GOT3 (cell line): Measurements from ENCODE around the gene HTATSF1.

Experiments used
- DNase-seq: peaks from one replicate; lab custom pipeline; 2025; ENCODE audit warnings: mixed read lengths; lab: John Stamatoyannopoulos, UW

The HTATSF1 gene, protein sequence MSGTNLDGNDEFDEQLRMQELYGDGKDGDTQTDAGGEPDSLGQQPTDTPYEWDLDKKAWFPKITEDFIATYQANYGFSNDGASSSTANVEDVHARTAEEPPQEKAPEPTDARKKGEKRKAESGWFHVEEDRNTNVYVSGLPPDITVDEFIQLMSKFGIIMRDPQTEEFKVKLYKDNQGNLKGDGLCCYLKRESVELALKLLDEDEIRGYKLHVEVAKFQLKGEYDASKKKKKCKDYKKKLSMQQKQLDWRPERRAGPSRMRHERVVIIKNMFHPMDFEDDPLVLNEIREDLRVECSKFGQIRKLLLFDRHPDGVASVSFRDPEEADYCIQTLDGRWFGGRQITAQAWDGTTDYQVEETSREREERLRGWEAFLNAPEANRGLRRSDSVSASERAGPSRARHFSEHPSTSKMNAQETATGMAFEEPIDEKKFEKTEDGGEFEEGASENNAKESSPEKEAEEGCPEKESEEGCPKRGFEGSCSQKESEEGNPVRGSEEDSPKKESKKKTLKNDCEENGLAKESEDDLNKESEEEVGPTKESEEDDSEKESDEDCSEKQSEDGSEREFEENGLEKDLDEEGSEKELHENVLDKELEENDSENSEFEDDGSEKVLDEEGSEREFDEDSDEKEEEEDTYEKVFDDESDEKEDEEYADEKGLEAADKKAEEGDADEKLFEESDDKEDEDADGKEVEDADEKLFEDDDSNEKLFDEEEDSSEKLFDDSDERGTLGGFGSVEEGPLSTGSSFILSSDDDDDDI

DNA sequence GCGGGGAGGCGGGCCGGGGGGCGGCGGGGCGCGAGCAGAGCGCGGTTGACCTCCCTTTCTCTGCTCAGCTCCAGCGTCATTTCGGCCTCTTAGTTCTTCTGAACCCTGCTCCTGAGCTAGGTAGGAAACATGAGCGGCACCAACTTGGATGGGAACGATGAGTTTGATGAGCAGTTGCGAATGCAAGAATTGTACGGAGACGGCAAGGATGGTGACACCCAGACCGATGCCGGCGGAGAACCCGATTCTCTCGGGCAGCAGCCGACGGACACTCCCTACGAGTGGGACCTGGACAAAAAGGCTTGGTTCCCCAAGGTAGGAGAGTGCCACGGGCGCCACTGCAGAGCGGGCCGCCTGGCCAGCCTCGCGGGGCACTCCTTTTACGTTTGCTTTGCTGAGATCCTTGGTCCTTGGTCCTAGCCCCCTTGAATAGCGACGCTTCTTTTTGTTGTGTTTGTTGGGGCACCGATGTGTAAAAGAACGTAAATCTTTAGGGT is at the start of gene HTATSF1:
Gene HTATSF1, plus strand, starts transcription at position 37 of the 497 bp plus-strand sequence. Its CDS starts 93 bp downstream, at position 130.
- DNase-seq: no peak

DNA sequence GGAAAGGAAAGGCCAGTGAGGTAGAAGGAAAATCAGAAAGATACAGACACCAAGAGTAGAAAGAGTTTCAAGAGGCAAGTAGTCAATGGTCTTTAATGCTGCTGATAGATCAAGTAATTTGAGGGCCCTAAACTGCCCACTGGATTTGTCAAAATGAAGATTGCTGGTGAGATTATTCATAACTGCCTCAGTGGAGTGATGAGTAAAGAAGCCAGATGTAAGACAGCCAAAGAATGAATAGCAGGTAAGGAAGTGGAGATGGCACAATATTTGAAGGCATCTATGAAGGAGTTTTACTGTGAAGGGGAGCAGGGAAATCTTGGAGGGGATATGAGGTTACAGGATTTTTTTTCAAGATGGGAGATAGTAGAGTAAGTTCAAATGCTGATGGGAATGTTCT is 49.4 kb upstream of the HTATSF1 start:
- no peak for DNase-seq

DNA sequence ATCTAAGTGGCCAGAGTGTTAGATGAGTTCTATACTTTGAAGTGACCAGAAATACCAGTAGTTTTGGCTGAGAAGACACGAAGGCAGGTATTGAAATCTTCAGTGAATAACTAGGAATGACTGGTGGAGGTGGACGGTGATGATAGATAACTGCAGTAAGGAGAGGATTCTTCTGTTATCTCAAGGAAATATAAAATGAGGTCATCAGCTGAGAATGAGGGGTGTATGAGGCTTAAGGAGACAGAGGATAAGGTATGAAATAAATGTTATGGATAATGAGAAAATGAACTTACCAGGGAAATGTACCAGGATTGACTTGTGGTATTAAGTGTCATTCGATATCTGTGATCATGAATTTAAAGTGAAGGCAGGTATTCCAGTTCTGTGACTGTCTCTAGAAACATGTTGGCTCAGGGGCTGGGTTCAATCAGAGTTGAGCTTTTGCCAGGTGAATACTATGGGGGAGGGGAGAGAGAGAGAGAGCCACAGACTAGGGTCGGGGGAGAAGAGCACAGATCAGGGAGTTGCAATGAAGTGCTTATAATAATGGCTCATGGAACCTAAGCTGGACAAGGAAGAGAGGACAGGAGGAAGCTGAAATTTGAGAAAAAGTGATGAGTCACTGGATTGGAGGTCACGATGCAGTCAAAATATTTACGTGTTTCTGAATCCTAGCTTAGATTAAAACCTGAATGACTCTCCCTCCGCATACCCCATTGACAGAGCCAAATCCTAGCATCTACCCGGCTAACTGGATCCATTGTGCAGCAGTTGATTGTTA is 47.2 kb upstream of the HTATSF1 start:
- DNase-seq: no peak

DNA sequence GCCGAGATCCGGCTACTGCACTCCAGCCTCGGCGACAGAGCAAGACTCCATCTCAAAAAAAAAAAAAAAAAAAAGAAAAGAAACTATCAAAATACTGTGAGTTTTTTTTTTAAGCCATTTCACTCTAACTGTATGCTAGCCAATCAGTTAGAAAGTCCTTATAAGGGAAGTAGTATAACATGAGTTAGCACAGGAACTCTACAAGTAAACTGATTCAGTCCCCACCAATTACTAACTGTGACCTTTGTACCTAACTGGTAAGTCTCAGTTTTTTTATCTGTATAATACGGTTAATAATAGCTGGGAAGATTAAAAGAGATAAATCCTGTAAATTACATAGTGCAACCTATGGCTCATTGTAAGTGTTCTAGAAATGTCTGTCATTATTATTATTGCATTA is 44.8 kb upstream of the HTATSF1 start:
- no peak for DNase-seq

DNA sequence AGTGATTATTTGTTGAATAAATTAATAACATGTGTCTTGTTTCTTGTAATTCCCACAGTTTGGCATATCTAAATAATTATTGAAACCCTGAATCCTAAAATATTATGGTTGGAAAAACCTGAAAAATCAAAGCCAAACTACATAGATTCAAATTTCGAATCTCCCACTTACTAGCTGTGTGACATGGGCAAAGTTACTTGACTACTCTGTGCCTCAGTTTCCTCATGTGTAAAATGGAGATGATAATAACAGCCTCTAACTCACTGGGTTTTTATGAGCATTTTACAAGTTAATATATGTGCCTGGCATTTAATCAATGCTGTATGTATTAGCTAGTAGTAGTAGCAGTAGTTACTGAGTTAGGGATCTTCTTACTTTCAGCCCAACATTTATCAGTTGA is 44.3 kb upstream of the HTATSF1 start:
- no peak for DNase-seq

DNA sequence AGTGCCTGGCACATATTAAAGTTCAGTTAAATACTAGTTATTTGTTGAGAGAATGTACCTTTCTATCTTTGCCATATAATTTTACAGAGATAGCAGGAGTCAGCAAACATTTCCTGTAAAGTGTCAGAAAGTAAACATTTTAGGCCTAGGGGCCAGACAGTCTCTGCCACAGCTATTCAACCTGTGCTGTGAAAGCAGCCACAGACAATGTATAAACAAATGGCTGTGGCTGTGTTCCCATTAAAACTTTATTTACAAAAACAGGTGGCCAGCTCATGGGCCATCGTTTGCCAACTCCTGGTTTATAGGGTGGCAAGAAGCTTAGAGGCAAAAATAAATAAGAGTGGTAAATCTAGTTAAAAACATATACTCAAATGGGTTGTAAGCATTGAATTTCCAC is 43.6 kb upstream of the HTATSF1 start:
- no peak for DNase-seq

DNA sequence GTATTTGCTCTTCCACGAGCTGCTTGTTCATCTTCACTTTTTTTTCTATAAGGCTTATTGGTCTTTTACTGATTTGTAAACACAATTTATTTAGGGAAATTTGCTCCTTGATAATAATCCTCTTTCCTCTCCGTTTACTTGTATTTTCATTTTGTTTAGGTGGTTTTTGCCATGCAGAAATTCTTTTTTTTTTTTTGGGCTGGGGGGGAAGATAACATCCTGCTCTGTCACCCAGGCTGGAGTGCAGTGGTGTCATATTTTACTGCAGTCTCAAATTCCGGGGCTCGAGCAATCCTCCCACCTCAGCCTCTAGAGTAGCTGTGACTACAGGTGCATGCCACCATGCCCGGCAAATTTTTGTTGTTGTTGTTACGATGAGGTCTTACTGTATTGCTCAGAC is 41.3 kb upstream of the HTATSF1 start:
- DNase-seq: no peak

DNA sequence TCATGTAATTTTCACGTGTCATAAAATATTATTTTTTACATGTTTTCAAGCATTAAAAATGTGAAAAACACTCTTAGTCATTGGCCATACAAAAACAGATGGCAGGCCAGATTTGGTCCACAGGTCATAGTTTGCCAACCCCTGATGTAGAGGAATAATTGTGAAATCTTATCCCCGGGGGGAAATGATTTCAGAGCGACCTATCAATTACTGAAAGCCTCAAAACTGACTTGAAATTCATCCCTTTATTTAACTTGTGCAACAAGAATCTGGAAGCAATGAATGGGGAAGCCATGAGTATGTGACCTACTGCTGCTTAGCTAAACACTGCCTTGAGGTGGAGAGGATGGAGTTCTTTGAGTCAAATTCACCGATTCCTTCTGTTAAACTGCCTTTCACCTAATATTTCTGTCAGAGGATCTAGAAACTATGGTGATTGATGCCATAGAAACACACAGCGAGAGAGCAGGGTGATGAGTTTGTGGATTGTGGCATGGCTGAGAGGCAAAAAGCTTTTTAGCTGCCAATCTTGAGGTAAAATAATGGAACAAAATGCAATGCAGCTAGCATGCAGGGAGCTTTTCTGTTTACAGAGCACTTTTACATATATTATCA is 40.0 kb upstream of the HTATSF1 start:
- no peak for DNase-seq

DNA sequence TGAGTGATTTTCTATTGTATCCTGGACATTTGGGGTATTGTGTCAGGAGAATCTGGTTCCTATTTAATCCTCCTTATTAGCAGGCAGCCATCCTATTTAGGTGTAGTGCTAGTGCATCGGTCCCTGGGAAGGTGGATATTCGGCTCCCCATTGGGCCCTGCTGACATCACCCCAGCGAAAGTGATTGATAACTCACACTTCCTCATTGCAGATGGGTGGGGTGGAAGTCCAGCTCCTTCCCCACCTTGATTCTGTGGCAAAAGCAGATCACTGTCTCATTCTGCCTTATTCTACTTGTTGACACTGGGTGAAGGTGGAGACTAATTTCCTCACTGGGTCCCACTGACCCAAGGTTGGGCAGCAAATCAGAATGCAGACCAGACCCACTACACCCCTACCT is 32.8 kb upstream of the HTATSF1 start:
- no peak for DNase-seq

DNA sequence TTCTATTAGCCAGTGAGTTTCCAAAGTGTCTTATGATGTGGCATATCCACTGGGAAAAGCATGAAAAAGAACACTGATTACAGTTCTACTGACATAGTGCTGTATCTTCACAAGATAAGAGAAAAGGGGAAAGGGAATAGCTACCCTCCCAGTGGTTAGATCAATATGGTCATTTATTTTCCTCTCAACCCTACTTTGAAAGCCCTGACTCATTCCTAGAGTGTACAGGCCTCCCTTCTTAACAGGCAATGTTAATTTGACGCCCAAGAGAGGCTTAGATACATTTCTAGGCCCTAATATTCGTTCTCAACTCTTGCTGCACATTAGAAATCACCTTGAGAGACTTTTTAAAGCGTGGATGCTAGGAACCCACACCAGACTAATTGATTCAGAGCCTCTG is 30.1 kb upstream of the HTATSF1 start:
- DNase-seq: no peak

DNA sequence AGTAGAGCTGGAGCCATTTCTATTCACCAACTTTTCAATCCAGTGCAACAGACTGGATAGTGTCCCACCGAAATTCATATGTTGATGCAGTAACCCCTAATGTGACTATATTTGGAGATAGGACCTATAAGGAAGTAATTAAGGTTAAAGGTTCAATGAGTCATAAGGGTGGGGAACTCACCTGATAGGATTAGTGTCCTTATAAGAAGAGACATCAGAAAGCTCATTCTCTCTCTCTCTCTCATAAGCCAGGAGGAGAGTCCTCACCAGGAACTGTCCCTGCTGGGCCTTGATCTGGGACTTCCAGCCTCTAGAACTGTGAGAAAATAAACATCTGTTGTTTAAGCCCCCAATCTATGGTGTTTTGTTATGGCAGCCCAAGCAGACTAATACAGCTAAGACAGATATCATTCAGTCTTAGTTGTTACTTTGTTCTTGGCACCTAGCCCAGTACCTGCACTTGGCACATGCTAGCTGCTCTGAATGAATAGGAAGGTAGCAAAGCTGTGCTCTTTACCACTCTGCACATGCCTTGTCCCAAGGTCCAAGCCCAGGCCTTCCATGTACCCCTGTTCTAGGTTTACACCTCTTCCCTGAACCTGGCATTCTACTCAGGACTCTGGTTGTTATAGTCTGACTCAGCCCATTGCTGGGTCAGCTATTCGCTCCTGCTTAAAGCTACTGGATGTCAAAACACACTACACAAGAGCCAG is 28.8 kb upstream of the HTATSF1 start:
- DNase-seq: no peak

DNA sequence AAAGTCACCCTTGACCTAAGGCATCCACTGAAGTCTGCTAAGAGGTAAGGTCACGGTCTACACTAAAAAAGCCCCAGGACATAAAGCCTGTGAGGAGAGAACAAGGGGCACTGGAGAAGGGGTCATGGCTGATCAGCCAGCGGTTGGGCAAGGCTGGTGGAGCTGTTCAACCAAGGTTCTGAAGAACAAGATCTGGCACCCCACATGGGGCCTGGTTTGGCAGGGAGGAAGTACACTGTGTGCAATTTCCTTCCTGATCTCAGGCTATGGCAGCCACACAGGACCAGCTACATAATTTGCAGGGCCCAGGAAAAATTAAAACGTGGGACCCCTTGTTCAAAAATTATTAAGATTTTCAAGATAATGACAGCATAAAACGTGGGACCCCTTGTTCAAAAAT is 23.7 kb upstream of the HTATSF1 start:
- DNase-seq: no peak

DNA sequence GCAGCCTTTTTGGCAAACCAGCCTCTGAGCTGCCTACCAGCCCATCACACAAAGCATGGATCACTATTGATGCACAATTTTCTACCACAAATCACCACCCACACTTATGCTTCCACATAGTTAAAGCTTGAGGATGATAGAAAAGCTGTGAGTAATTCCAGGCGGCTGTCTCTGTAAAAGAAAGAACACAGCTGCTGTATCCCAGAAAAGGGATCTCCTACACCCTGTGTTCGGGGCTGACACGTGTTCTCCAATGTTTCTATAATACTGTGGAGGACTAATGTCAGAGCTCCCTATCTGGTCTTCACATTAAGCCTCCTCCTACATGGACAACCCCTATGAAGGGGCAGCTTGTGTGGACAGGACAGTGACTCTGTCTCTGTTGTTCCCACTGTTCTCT is 22.2 kb upstream of the HTATSF1 start:
- DNase-seq: no peak

DNA sequence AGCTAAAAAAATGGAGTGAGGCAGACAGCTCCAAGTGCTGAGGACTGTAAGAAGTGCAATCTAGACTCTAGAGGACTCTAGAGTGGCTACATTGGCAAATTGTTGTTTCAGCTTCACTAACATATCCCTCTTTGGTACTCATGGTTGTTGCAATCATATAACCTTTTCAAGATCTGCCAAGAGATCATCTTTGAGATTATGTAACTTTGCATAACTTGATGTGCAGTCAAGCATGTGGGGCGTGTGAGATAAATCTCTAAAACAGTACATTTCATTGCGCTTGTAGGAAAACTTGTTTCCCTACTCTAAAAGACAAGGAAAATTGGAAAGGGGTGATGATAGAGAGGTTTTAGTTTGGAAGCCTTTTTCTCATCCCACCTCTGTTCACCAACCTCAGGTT is 20.9 kb upstream of the HTATSF1 start:
- DNase-seq: no peak

DNA sequence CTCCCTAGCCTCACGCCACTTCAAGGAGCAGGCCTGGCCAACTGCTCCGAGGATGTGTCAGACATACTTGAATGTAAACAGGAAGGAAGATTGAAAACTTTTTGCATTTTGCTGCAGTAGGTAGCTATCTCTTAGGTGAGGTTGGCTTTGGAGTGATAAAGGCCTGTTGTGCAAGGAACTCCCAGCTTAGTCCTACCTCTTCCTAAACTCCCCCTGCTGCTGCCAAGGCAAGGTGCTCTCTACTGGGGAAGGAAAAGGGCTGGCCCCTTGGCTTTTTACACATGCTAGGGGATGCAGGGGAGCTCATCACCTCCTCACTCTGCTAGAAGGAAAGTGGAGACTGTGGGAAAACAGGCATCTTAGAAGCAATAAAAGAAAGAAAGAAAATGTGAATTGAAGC is 20.4 kb upstream of the HTATSF1 start:
- no peak for DNase-seq

DNA sequence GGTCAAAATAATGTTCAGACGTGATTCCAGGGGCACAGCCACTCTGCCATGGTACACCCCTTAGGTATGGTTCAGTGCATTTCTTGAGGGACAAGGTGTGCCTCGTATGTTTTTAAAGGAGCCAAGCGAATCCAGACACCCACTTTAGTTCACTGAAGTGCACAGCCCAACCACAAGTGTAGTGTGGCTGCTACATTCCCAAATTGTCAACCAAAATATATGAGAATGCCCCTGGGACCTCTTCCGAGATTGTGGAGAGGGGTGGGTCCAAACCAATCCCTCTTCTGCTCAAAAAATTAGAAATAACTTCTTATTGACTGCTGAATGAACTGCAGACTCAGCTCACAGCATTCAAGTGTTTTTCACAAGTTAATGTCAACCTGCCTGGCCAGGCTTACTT is 17.0 kb upstream of the HTATSF1 start:
- DNase-seq: no peak

DNA sequence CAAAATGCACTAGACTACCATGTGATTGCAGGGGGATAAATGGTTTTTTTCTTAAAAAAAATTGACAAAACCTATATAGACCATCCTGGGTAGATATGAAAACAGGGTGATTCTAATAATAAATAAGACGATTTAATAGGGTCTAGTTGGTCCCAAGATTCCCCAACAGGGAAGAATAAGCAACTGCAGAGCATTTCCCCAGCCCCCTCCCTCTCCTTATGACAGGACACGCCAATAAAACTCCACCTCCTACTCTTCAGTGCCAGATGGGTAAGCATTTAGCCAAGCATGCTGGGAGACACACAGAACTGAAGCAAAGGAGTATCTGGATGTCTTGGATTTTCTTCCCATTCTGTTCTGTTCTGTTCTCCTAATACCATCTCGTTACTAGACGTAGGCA is 9.7 kb upstream of the HTATSF1 start, which contains the start of gene BRS3:
Gene BRS3, plus strand, starts transcription at position 301 of the 400 bp plus-strand sequence. CDS start 168 bp downstream, outside the sequence.
- no peak for DNase-seq

DNA sequence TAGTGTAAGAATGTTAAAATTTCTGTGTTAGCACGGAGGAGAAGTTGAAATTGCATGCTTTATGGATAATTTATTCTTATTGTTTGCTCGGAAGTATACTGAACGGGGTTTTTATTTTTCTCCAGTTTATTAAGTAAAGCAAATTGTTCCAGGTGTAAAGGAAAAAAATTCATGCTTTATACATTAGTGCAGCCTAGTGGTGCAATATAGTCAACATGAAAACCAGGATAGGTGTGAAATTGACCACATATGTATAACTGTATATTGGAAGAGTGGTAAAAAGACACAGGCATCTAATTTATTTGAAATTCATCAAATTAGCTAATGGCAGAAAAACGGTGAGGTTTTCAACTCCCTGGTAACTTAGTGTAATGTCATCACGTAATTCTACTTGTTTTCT is 8.7 kb upstream of the HTATSF1 start:
- no peak for DNase-seq

DNA sequence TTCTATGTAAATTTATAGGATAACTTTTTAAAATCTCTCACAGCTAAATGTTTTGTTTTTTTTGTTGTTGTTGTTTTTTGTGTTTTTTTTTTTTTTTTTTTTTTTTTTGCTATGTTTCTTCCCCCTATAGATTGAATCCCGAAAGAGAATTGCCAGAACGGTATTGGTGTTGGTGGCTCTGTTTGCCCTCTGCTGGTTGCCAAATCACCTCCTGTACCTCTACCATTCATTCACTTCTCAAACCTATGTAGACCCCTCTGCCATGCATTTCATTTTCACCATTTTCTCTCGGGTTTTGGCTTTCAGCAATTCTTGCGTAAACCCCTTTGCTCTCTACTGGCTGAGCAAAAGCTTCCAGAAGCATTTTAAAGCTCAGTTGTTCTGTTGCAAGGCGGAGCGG is 5.6 kb upstream of the HTATSF1 start:
- no peak for DNase-seq

DNA sequence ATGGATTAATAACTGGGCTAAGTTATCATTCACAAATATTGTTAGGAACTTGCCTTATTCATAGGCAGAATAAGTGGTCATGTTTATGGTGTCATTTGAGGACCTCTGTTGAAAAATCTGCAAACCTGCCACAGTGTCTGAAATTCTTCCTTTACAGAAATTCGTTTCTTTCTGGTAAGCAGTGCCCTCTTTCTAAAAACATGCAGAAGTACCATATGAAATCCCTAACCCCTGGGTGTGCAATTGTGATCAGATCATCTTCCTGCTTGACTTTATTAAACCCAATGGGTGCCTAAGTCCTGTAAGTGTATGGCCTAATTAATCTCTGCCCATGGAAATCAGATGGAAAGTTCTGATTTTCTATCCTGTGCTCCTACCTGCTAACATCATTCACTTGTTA is 4.4 kb upstream of the HTATSF1 start:
- no peak for DNase-seq

DNA sequence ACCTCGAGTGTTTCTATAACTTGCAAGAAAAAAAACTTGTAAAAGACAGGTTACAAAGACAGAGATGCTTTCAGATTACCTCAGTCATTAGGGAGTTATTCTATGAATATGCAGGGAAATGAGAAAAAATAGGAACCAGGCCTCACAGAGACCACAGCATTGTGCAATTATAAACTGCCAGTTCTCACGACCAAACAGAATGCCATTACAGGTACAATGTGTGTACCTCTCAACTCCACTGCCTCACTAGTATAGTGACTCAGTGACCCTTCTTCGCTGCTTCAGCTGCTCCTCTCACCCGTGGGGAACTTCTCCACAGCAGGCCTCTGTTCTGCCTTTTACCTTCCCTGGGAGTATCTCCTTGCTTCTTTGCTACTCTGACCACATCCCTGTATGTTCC is 2.3 kb upstream of the HTATSF1 start:
- no peak for DNase-seq
